A549 (cell line): ENCODE results near the gene PLA1A. TPM values are rescaled to one million over a fixed set of nuclear protein-coding genes. Genes with fewer than 3 reads are reported as not detected.

Experiments used
- ATAC-seq, 2 experiments: fragments of 200-7000 bp in 1 of 2; fragments of >200 bp in 1 of 2; cut with Nextera tagmentation in 1 of 2; cut with Tn5 transposase in 1 of 2; 3 replicates each; pipeline versions ENCODE4 v1.8.0 to v1.9.1; 2018 to 2020; ENCODE audit warnings: mild to moderate bottlenecking in 1 of 2, moderate library complexity in 1 of 2
- CTCF ChIA-PET: fragments of 300-600 bp; sonication (Branson Sonifier 250); formaldehyde crosslinking; extraction: SDS; loops from one replicate; lab custom pipeline; 2021; ENCODE audit warnings: antibody characterized with exemption, inconsistent platforms; lab: Yijun Ruan, JAX
- POLR2A ChIA-PET: fragments of 350-600 bp; formaldehyde crosslinking; extraction: SDS; loops from one replicate; lab custom pipeline; 2021; ENCODE audit warnings: antibody characterized with exemption, inconsistent platforms; lab: Yijun Ruan, JAX
- DNase-seq, 2 experiments: peaks; one replicate each; pipeline versions ENCODE4 v3.0.0 to v3.0.0-alpha.2; 2011 to 2016; ENCODE audit warnings: low read depth in 1 of 2, low spot score in 1 of 2
- FAIRE-seq: peaks from 2 replicates; lab custom pipeline; 2011; peaks lifted over from hg19 to GRCh38; lab: Jason Lieb, UNC
- H3K27ac ChIP-seq, 2 experiments: fragments of >200 bp; sonication (Bioruptor Twin); formaldehyde crosslinking; 3 replicates each; pipeline ENCODE4 v1.5.1; 2016 to 2017
- H3K4me1 ChIP-seq: fragments of >200 bp; sonication (Bioruptor Twin); formaldehyde crosslinking; 3 replicates; pipeline ENCODE4 v1.6.1; 2016
- H3K4me2 ChIP-seq: fragments of >200 bp; sonication (Bioruptor Twin); formaldehyde crosslinking; 3 replicates; pipeline ENCODE4 v1.6.1; 2016
- H3K4me3 ChIP-seq: fragments of >200 bp; sonication (Bioruptor Twin); formaldehyde crosslinking; 3 replicates; pipeline ENCODE4 v1.5.1; 2016
- H3K9me3 ChIP-seq: fragments of >200 bp; sonication (Bioruptor Twin); formaldehyde crosslinking; 3 replicates; pipeline ENCODE4 v1.6.1; 2016
- CEBPB ChIP-seq, 2 experiments: fragments of >200 bp in 1 of 2; sonication (Bioruptor Twin) in 1 of 2; formaldehyde crosslinking in 1 of 2; IDR thresholded peaks; 2 replicates each; pipeline ENCODE4 v1.6.1; 2012 to 2016
- CHD2 ChIP-seq: fragments of 150-350 bp; IDR thresholded peaks from 2 replicates; pipeline ENCODE4 v1.6.1; 2014; ENCODE audit warnings: low read length; ENCODE audit not compliant: partially characterized antibody
- EP300 ChIP-seq, 2 experiments: fragments of >200 bp; sonication (Bioruptor Twin); formaldehyde crosslinking; IDR thresholded peaks; 2 replicates in 1 of 2; 3 replicates in 1 of 2; pipeline ENCODE4 v1.6.1; 2016 to 2017
- GATA3 ChIP-seq: IDR thresholded peaks from 2 replicates; pipeline ENCODE4 v1.6.1; 2012; ENCODE audit warnings: borderline replicate concordance
- HOXB13 ChIP-seq: fragments of 250-450 bp; sonication (Bioruptor Pico); IDR thresholded peaks from 2 replicates; pipeline ENCODE4 v1.5.0; 2020; ENCODE audit warnings: low read depth, mild to moderate bottlenecking, moderate library complexity
- HOXB5 ChIP-seq: fragments of 250-450 bp; sonication (Bioruptor Pico); IDR thresholded peaks from 2 replicates; pipeline ENCODE4 v1.5.0; 2020; ENCODE audit warnings: mild to moderate bottlenecking, moderate library complexity
- NFE2L2 ChIP-seq: fragments of 150-350 bp; conservative IDR thresholded peaks from 2 replicates; pipeline ENCODE4 v1.6.1; 2014; ENCODE audit warnings: low read length
- NPAS2 ChIP-seq: fragments of 250-450 bp; sonication (Bioruptor Pico); IDR thresholded peaks from 2 replicates; pipeline ENCODE4 v1.8.0; 2022; ENCODE audit warnings: mild to moderate bottlenecking, moderate library complexity, borderline replicate concordance
- PHF8 ChIP-seq: fragments of 200-600 bp; sonication (generic); IDR thresholded peaks from 2 replicates; pipeline ENCODE4 v1.6.1; 2016; ENCODE audit warnings: low read depth, mild to moderate bottlenecking, antibody characterized with exemption, moderate library complexity, borderline replicate concordance
- POLR2AphosphoS2 ChIP-seq: conservative IDR thresholded peaks from 2 replicates; pipeline ENCODE4 v1.6.1; 2012; ENCODE audit warnings: low read length, improper control_type of control experiment, inconsistent platforms
- RAD21 ChIP-seq, 2 experiments: fragments of >200 bp in 1 of 2; sonication (Bioruptor Twin) in 1 of 2; formaldehyde crosslinking in 1 of 2; IDR thresholded peaks in 1 of 2; conservative IDR thresholded peaks in 1 of 2; 2 replicates in 1 of 2; 3 replicates in 1 of 2; pipeline ENCODE4 v1.6.1; 2012 to 2018; ENCODE audit warnings: inconsistent platforms in 1 of 2
- RCOR1 ChIP-seq: fragments of 150-350 bp; IDR thresholded peaks from 2 replicates; pipeline ENCODE4 v1.6.1; 2014; ENCODE audit warnings: antibody characterized with exemption, low read length, low read depth
- SMC3 ChIP-seq: fragments of >200 bp; sonication (Bioruptor Twin); formaldehyde crosslinking; IDR thresholded peaks from 3 replicates; pipeline ENCODE4 v1.6.1; 2018; ENCODE audit warnings: inconsistent platforms
- SREBF2 ChIP-seq: fragments of 450-650 bp; IDR thresholded peaks from 2 replicates; pipeline ENCODE4 v1.6.1; 2014; ENCODE audit warnings: mild to moderate bottlenecking, moderate library complexity
- TFCP2L1 ChIP-seq: fragments of 250-450 bp; sonication (Bioruptor Pico); IDR thresholded peaks from 2 replicates; pipeline ENCODE4 v1.5.0; 2021; ENCODE audit warnings: mild to moderate bottlenecking
- ZC3H11A ChIP-seq: fragments of 450-650 bp; IDR thresholded peaks from 2 replicates; pipeline ENCODE4 v1.6.1; 2014; ENCODE audit warnings: antibody characterized with exemption, mild to moderate bottlenecking
- ZFP36 ChIP-seq: fragments of 450-650 bp; IDR thresholded peaks from 2 replicates; pipeline ENCODE4 v1.6.1; 2014; ENCODE audit warnings: borderline replicate concordance; ENCODE audit not compliant: partially characterized antibody
- ZSCAN20 ChIP-seq: fragments of 250-450 bp; sonication (Bioruptor Pico); IDR thresholded peaks from 2 replicates; pipeline ENCODE4 v1.8.0; 2022; ENCODE audit warnings: mild to moderate bottlenecking, moderate library complexity
- WGBS: methylation state at CpG from one replicate; pipeline ENCODE4 v1.1.6; 2017; ENCODE audit errors: missing lambda C conversion rate; 5-methylcytosine and 5-hydroxymethylcytosine counted together
- polyA plus RNA-seq, 4 experiments: library from polyadenylated mRNA; depleted of rRNA in 3 of 4; stranded (reverse); fragments of >200 nt; fragmentation: RNase III in 1 of 4; extraction: RNeasy Plus Mini Kit Qiagen cat#74134 plus additional on column Dnase treatment in 1 of 4; gene quantifications; 2 replicates in 3 of 4; 3 replicates in 1 of 4; pipeline ENCODE4 v1.2.3, GENCODE V29; 2011 to 2017
- TF ChIP-seq, protein P1 (sequence below): fragments of >200 bp; sonication (Bioruptor Twin); formaldehyde crosslinking; IDR thresholded peaks from 2 replicates; pipeline ENCODE4 v1.6.1; 2016
- TF ChIP-seq, protein P2 (sequence below): fragments of 200-600 bp; sonication (generic); IDR thresholded peaks from 2 replicates; pipeline ENCODE4 v1.6.1; 2016; ENCODE audit warnings: antibody characterized with exemption, mild to moderate bottlenecking, moderate library complexity
- TF ChIP-seq, protein P3 (sequence below): fragments of >200 bp; sonication (Bioruptor Twin); formaldehyde crosslinking; IDR thresholded peaks from 3 replicates; pipeline ENCODE4 v1.5.1; 2016
- TF ChIP-seq, protein P4 (sequence below): fragments of 150-350 bp; IDR thresholded peaks from 2 replicates; pipeline ENCODE4 v1.6.1; 2014; ENCODE audit warnings: low read depth, mild to moderate bottlenecking, low read length
- TF ChIP-seq, protein P5 (sequence below): fragments of 450-650 bp; IDR thresholded peaks from 2 replicates; pipeline ENCODE4 v1.6.1; 2014; ENCODE audit warnings: antibody characterized with exemption

Gene PLA1A
- polyA plus RNA-seq, 2 of the 4 experiments (the other 2 are of a cell fraction): 0.17 to 0.18 TPM

DNA sequence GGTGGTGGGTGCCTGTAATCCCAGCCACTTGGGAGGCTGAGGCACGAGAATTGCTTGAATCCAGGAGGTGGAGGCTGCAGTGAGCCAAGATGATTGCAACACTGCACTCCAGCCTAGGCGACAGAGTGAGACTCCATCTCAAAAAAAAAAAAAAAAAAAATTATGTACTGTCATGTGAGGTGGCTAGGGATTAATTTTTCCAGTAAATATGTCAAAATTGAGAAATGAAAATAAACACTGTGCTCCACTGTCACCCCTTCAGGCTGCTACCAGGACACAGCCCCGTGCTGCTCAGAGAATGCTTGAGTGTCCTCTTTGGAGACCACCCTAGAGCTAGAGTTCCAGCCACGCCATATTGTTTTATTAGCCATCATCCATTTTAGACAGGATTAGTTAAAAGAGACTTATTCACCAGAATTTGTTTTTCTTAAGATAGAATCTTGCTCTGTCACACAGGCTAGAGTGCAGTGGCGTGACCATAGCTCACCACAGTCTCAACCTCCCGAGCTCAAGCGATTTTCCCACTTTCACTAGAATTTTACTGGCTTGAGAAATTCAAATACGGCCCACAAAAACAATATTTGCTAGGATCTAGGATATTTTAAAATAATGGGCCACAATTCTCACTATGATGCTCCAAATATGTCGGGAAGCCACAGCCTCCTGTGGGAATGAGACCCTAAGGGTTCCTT, 38.9 kb upstream of the PLA1A start:
- no peak for DNase-seq
- Histone ChIP-seq H3K27ac (no peak overlapping the region), H3K4me1 (0 out of 3 replicates have a peak, but pooled peaks cover 3% of the 10 kb centered on the region)
- POLR2A ChIA-PET: no interaction called here
- ATAC-seq: no peak
- TF ChIP-seq, protein P1, sequence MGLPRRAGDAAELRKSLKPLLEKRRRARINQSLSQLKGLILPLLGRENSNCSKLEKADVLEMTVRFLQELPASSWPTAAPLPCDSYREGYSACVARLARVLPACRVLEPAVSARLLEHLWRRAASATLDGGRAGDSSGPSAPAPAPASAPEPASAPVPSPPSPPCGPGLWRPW: no peak
- TF ChIP-seq TFCP2L1 (CRISPR knock-in tag): no peak
- no peak for TF ChIP-seq NFE2L2
- TF ChIP-seq EP300 (IDR thresholded peaks at IDR 0.05): no peak
- no peak for TF ChIP-seq ZFP36
- TF ChIP-seq, protein P2, sequence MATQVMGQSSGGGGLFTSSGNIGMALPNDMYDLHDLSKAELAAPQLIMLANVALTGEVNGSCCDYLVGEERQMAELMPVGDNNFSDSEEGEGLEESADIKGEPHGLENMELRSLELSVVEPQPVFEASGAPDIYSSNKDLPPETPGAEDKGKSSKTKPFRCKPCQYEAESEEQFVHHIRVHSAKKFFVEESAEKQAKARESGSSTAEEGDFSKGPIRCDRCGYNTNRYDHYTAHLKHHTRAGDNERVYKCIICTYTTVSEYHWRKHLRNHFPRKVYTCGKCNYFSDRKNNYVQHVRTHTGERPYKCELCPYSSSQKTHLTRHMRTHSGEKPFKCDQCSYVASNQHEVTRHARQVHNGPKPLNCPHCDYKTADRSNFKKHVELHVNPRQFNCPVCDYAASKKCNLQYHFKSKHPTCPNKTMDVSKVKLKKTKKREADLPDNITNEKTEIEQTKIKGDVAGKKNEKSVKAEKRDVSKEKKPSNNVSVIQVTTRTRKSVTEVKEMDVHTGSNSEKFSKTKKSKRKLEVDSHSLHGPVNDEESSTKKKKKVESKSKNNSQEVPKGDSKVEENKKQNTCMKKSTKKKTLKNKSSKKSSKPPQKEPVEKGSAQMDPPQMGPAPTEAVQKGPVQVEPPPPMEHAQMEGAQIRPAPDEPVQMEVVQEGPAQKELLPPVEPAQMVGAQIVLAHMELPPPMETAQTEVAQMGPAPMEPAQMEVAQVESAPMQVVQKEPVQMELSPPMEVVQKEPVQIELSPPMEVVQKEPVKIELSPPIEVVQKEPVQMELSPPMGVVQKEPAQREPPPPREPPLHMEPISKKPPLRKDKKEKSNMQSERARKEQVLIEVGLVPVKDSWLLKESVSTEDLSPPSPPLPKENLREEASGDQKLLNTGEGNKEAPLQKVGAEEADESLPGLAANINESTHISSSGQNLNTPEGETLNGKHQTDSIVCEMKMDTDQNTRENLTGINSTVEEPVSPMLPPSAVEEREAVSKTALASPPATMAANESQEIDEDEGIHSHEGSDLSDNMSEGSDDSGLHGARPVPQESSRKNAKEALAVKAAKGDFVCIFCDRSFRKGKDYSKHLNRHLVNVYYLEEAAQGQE: no peak
- no peak for TF ChIP-seq SREBF2
- no peak for TF ChIP-seq ZC3H11A
- TF ChIP-seq SMC3: no peak
- no peak for TF ChIP-seq HOXB13 (CRISPR knock-in tag)
- TF ChIP-seq, protein P3, sequence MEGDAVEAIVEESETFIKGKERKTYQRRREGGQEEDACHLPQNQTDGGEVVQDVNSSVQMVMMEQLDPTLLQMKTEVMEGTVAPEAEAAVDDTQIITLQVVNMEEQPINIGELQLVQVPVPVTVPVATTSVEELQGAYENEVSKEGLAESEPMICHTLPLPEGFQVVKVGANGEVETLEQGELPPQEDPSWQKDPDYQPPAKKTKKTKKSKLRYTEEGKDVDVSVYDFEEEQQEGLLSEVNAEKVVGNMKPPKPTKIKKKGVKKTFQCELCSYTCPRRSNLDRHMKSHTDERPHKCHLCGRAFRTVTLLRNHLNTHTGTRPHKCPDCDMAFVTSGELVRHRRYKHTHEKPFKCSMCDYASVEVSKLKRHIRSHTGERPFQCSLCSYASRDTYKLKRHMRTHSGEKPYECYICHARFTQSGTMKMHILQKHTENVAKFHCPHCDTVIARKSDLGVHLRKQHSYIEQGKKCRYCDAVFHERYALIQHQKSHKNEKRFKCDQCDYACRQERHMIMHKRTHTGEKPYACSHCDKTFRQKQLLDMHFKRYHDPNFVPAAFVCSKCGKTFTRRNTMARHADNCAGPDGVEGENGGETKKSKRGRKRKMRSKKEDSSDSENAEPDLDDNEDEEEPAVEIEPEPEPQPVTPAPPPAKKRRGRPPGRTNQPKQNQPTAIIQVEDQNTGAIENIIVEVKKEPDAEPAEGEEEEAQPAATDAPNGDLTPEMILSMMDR: no peak
- TF ChIP-seq HOXB5: no peak
- no peak for TF ChIP-seq RCOR1
- TF ChIP-seq, protein P4, sequence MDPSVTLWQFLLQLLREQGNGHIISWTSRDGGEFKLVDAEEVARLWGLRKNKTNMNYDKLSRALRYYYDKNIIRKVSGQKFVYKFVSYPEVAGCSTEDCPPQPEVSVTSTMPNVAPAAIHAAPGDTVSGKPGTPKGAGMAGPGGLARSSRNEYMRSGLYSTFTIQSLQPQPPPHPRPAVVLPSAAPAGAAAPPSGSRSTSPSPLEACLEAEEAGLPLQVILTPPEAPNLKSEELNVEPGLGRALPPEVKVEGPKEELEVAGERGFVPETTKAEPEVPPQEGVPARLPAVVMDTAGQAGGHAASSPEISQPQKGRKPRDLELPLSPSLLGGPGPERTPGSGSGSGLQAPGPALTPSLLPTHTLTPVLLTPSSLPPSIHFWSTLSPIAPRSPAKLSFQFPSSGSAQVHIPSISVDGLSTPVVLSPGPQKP: no peak
- no peak for TF ChIP-seq ZSCAN20 (CRISPR knock-in tag)
- no peak for TF ChIP-seq POLR2AphosphoS2
- TF ChIP-seq GATA3: no peak
- no peak for TF ChIP-seq NPAS2 (CRISPR knock-in tag)
- TF ChIP-seq, all 56 proteins: peak for 0
- 65% methylated on average over 9 of the region's 9 CpGs for WGBS
- FAIRE-seq: no peak
- H3K9me3 ChIP-seq: no peaks in the 10 kb centered on the region
- no peak overlapping the region for H3K4me2 ChIP-seq
- no peak overlapping the region for H3K4me3 ChIP-seq
- CTCF ChIA-PET: interaction anchor here (0.6 to 2.8 kb wide), 13 partner anchors 10 to 675 kb away, joined by 3 to 15 read pairs (median 4); no protein-coding TSS in a partner anchor

DNA sequence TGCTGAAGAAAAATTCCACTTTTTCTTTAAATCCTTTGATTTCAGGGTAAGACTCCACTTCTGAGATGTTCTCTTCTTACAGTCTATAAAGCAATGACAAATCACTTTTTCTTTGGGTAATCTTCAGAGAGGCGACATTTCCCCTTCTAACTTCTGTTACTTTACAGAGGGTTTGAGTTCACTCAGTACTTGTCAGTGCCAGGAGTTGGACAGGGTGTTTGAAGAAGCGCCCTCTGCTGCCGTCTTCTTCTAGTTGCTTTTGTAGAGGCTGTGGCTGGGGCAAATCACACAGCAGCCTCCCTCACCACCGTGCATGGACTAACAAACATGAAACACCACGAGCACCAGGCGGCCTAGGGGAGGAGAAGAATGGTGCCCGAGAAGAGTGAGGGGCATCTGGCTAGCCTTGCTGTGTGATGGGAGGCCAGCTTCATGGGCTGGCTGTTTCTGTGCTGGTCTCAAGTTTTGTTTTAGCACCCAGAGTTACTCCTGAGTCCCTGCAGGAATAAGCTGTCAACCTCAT, 38.2 kb upstream of the PLA1A start, which contains the start of gene CD80:
CD80 (minus strand) TSS at position 174 of the 523 bp plus-strand sequence. CDS start 1,886 bp downstream, outside the sequence.
- FAIRE-seq: no peak
- peak within 1 kb of the TSS in 1 of 2 experiments; percentile 26; a peak in 1 of 6 replicates for H3K27ac ChIP-seq
- ChIA-PET POLR2A (no interaction called here), CTCF (interaction anchor here (0.6 to 2.8 kb wide), 22 partner anchors 9 to 688 kb away, joined by 3 to 15 read pairs (median 3); no protein-coding TSS in a partner anchor)
- H3K9me3 ChIP-seq: no peaks in the 10 kb centered on the region
- TF ChIP-seq HOXB5 (no peak), PHF8 (no peak), CEBPB (IDR thresholded peaks at IDR 0.05) (no peak), ZFP36 (no peak), CHD2 (no peak), SMC3 (peak; percentile 64), RAD21 (conservative IDR thresholded peaks at IDR 0.05 in 1 of 2, IDR thresholded peaks at IDR 0.05 in 1 of 2) (peak; percentile 56)
- TF ChIP-seq, protein P5, sequence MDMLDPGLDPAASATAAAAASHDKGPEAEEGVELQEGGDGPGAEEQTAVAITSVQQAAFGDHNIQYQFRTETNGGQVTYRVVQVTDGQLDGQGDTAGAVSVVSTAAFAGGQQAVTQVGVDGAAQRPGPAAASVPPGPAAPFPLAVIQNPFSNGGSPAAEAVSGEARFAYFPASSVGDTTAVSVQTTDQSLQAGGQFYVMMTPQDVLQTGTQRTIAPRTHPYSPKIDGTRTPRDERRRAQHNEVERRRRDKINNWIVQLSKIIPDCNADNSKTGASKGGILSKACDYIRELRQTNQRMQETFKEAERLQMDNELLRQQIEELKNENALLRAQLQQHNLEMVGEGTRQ: no peak
- TF ChIP-seq, protein P3: peak; percentile 64
- H3K4me2 ChIP-seq: peak within 1 kb of the TSS; percentile 55
- peak; percentile 55 to 79 for DNase-seq
- H3K4me1 ChIP-seq: 0 out of 3 replicates have a peak, but pooled peaks cover 3% of the 10 kb centered on the region
- 0% methylated on average over 7 of the region's 7 CpGs for WGBS
- peak; percentile 96 to 100 for ATAC-seq
- no peak within 1 kb of the TSS for H3K4me3 ChIP-seq
